Measurements from ENCODE around the gene OSBPL10.

The OSBPL10 gene

GRCh38 chr3:31687020-31687802 is 293.9 kb downstream of the OSBPL10 start:
- peaks cover 4% of the 10 kb centered on the region for H3K9me3 Mint-ChIP-seq
- no peak overlapping the region for H3K27ac Mint-ChIP-seq
- H3K4me3 Mint-ChIP-seq = no peak overlapping the region
- H3K36me3 Mint-ChIP-seq (ENCODE audit: low read depth) = peaks cover 7% of the 10 kb centered on the region
- H3K4me1 Mint-ChIP-seq (ENCODE audit: low read depth) = no peaks in the 10 kb centered on the region
- H3K27me3 Mint-ChIP-seq = no peaks in the 10 kb centered on the region

GRCh38 chr3:31680072-31680870 is 300.8 kb downstream of the OSBPL10 start:
- Mint-ChIP-seq H3K9me3 (no peaks in the 10 kb centered on the region), H3K4me1 (ENCODE audit: low read depth) (no peaks in the 10 kb centered on the region), H3K36me3 (ENCODE audit: low read depth) (no peaks in the 10 kb centered on the region), H3K27ac (no peak overlapping the region), H3K27me3 (no peaks in the 10 kb centered on the region), H3K4me3 (no peak overlapping the region)

GRCh38 chr3:31676556-31676955 is 304.5 kb downstream of the OSBPL10 start:
- H3K4me1 Mint-ChIP-seq (ENCODE audit: low read depth) = no peaks in the 10 kb centered on the region
- no peak overlapping the region for H3K4me3 Mint-ChIP-seq
- H3K36me3 Mint-ChIP-seq (ENCODE audit: low read depth) = no peaks in the 10 kb centered on the region
- no peaks in the 10 kb centered on the region for H3K9me3 Mint-ChIP-seq
- H3K27ac Mint-ChIP-seq = no peak overlapping the region
- H3K27me3 Mint-ChIP-seq = no peaks in the 10 kb centered on the region

GRCh38 chr3:31673950-31674349 is 307.1 kb downstream of the OSBPL10 start:
- Mint-ChIP-seq H3K9me3 (no peaks in the 10 kb centered on the region), H3K27me3 (no peaks in the 10 kb centered on the region), H3K4me3 (no peak overlapping the region), H3K4me1 (ENCODE audit: low read depth) (no peaks in the 10 kb centered on the region), H3K36me3 (ENCODE audit: low read depth) (no peaks in the 10 kb centered on the region), H3K27ac (no peak overlapping the region)

GRCh38 chr3:31671976-31672375 is 309.1 kb downstream of the OSBPL10 start:
- Mint-ChIP-seq H3K9me3 (no peaks in the 10 kb centered on the region), H3K4me1 (ENCODE audit: low read depth) (no peaks in the 10 kb centered on the region), H3K4me3 (no peak overlapping the region), H3K27ac (no peak overlapping the region), H3K27me3 (no peaks in the 10 kb centered on the region), H3K36me3 (ENCODE audit: low read depth) (peaks cover 5% of the 10 kb centered on the region)

- H3K27me3 Mint-ChIP-seq = no peaks in the 10 kb centered on the region
- peaks cover 5% of the 10 kb centered on the region for H3K36me3 Mint-ChIP-seq (ENCODE audit: low read depth)
- no peak overlapping the region for H3K27ac Mint-ChIP-seq
- H3K9me3 Mint-ChIP-seq = no peaks in the 10 kb centered on the region
- H3K4me3 Mint-ChIP-seq = no peak overlapping the region
- no peaks in the 10 kb centered on the region for H3K4me1 Mint-ChIP-seq (ENCODE audit: low read depth)
Observed at GRCh38 chr3:31671451-31671850, 309.6 kb downstream of the OSBPL10 start.

GRCh38 chr3:31670722-31671121 is 310.3 kb downstream of the OSBPL10 start:
- Mint-ChIP-seq H3K4me3 (no peak overlapping the region), H3K36me3 (ENCODE audit: low read depth) (peaks cover 5% of the 10 kb centered on the region), H3K27me3 (no peaks in the 10 kb centered on the region), H3K9me3 (no peaks in the 10 kb centered on the region), H3K4me1 (ENCODE audit: low read depth) (no peaks in the 10 kb centered on the region), H3K27ac (no peak overlapping the region)

- Mint-ChIP-seq H3K36me3 (ENCODE audit: low read depth) (peaks cover 5% of the 10 kb centered on the region), H3K27me3 (no peaks in the 10 kb centered on the region), H3K9me3 (no peaks in the 10 kb centered on the region), H3K4me1 (ENCODE audit: low read depth) (no peaks in the 10 kb centered on the region), H3K27ac (no peak overlapping the region), H3K4me3 (no peak overlapping the region)
Observed at GRCh38 chr3:31670136-31670535, 310.9 kb downstream of the OSBPL10 start.

- no peaks in the 10 kb centered on the region for H3K9me3 Mint-ChIP-seq
- no peaks in the 10 kb centered on the region for H3K27me3 Mint-ChIP-seq
- H3K27ac Mint-ChIP-seq = no peak overlapping the region
- H3K36me3 Mint-ChIP-seq (ENCODE audit: low read depth) = peaks cover 6% of the 10 kb centered on the region
- H3K4me1 Mint-ChIP-seq (ENCODE audit: low read depth) = no peaks in the 10 kb centered on the region
- H3K4me3 Mint-ChIP-seq = no peak overlapping the region
Observed at GRCh38 chr3:31668242-31668641, 312.8 kb downstream of the OSBPL10 start.

- no peak overlapping the region for H3K27ac Mint-ChIP-seq
- H3K4me3 Mint-ChIP-seq = no peak overlapping the region
- no peaks in the 10 kb centered on the region for H3K27me3 Mint-ChIP-seq
- H3K36me3 Mint-ChIP-seq (ENCODE audit: low read depth) = peaks cover 9% of the 10 kb centered on the region
- H3K4me1 Mint-ChIP-seq (ENCODE audit: low read depth) = no peaks in the 10 kb centered on the region
- H3K9me3 Mint-ChIP-seq = no peaks in the 10 kb centered on the region
Observed at GRCh38 chr3:31667582-31667981, 313.5 kb downstream of the OSBPL10 start.

GRCh38 chr3:31664031-31664430 is 317.0 kb downstream of the OSBPL10 start:
- H3K27ac Mint-ChIP-seq = no peak overlapping the region
- no peak overlapping the region for H3K4me3 Mint-ChIP-seq
- peaks cover 9% of the 10 kb centered on the region for H3K36me3 Mint-ChIP-seq (ENCODE audit: low read depth)
- no peaks in the 10 kb centered on the region for H3K4me1 Mint-ChIP-seq (ENCODE audit: low read depth)
- H3K27me3 Mint-ChIP-seq = no peaks in the 10 kb centered on the region
- H3K9me3 Mint-ChIP-seq = peaks cover 3% of the 10 kb centered on the region

- Mint-ChIP-seq H3K27me3 (no peaks in the 10 kb centered on the region), H3K4me3 (no peak overlapping the region), H3K27ac (no peak overlapping the region), H3K36me3 (ENCODE audit: low read depth) (peaks cover 14% of the 10 kb centered on the region), H3K9me3 (peaks cover 17% of the 10 kb centered on the region), H3K4me1 (ENCODE audit: low read depth) (no peaks in the 10 kb centered on the region)
Observed at GRCh38 chr3:31661993-31662670, 318.9 kb downstream of the OSBPL10 start.

GRCh38 chr3:31661286-31661685 is 319.8 kb downstream of the OSBPL10 start:
- Mint-ChIP-seq H3K27ac (no peak overlapping the region), H3K9me3 (peaks cover 26% of the 10 kb centered on the region), H3K4me3 (no peak overlapping the region), H3K36me3 (ENCODE audit: low read depth) (peaks cover 21% of the 10 kb centered on the region), H3K4me1 (ENCODE audit: low read depth) (no peaks in the 10 kb centered on the region), H3K27me3 (no peaks in the 10 kb centered on the region)

GRCh38 chr3:31659246-31659645 is 321.8 kb downstream of the OSBPL10 start:
- Mint-ChIP-seq H3K4me1 (ENCODE audit: low read depth) (no peaks in the 10 kb centered on the region), H3K4me3 (no peak overlapping the region), H3K9me3 (peaks cover 42% of the 10 kb centered on the region), H3K27ac (no peak overlapping the region), H3K36me3 (ENCODE audit: low read depth) (peaks cover 34% of the 10 kb centered on the region), H3K27me3 (no peaks in the 10 kb centered on the region)

- Mint-ChIP-seq H3K4me1 (ENCODE audit: low read depth) (no peaks in the 10 kb centered on the region), H3K4me3 (no peak overlapping the region), H3K27me3 (no peaks in the 10 kb centered on the region), H3K27ac (no peak overlapping the region), H3K9me3 (peaks cover 67% of the 10 kb centered on the region), H3K36me3 (ENCODE audit: low read depth) (peaks cover 51% of the 10 kb centered on the region)
Observed at GRCh38 chr3:31654998-31655397, 326.1 kb downstream of the OSBPL10 start.

Data from stimulated activated naive CD8-positive, alpha-beta T cell treated with anti-CD3 and anti-CD28 coated beads, Interleukin-15, Interleukin-2, amounts not matched to agents 100 ng/mL and 50 ng/mL, for 24 hours (primary cell).